HCT116 (cell line): ENCODE data around the gene GTF2H1. TPM values are rescaled to one million over a fixed set of nuclear protein-coding genes. Genes with fewer than 3 reads are reported as not detected.

ENCODE experiments used
- ATAC-seq: fragments of 200-7000 bp; cut with Tn5 transposase; 2 replicates; pipeline ENCODE4 v1.9.1; 2020; ENCODE audit warnings: mild to moderate bottlenecking, moderate library complexity
- BruUV-seq: library from RNA; stranded (reverse); fragments of 400-500 nt; replicated peaks from 2 replicates; lab custom pipeline; 2021; lab: Mats Ljungman, UMichigan
- CTCF ChIA-PET: fragments of 300-600 bp; sonication (Branson Sonifier 250); formaldehyde crosslinking; loops from one replicate; lab custom pipeline; 2021; ENCODE audit warnings: antibody characterized with exemption; lab: Charles Lee
- POLR2A ChIA-PET: fragments of 300-600, 350-600 bp; sonication (Branson Sonifier 250); formaldehyde crosslinking; loops from one replicate; lab custom pipeline; 2021; ENCODE audit warnings: antibody characterized with exemption; lab: Charles Lee
- RAD21 ChIA-PET, 2 experiments: fragments of 300-600 bp; sonication (Branson Sonifier 250); formaldehyde crosslinking; loops; one replicate each; lab custom pipeline; 2023; ENCODE audit warnings: low total read pairs in 2 of 2; ENCODE audit not compliant: uncharacterized antibody in 2 of 2, unreplicated experiment in 2 of 2, low non-redundant PET in 1 of 2; lab: Charles Lee
- DNase-seq: peaks from one replicate; pipeline ENCODE4 v3.0.0-alpha.2; 2010; ENCODE audit warnings: low read depth, low spot score
- H2AFZ ChIP-seq: fragments of 200-600 bp; shearing (Covaris generic), sonication (generic); 2 replicates; pipeline ENCODE4 v1.6.1; 2017; ENCODE audit warnings: low read depth, mixed run types, mixed read lengths, antibody characterized with exemption, low read length; ENCODE audit not compliant: poor library complexity, severe bottlenecking
- H3K27ac ChIP-seq: 2 replicates; pipeline ENCODE4 v1.5.1; 2012; ENCODE audit warnings: low read depth, low read length
- H3K27me3 ChIP-seq: fragments of 200-600 bp; sonication (generic); 2 replicates; pipeline ENCODE4 v1.6.1; 2016; ENCODE audit warnings: mixed run types, low read length, mixed read lengths; ENCODE audit not compliant: insufficient read depth
- H3K36me3 ChIP-seq, 2 experiments: fragments of 200-500 bp in 1 of 2; fragments of 200-600 bp in 1 of 2; sonication (Bioruptor generic) in 1 of 2; sonication (generic) in 1 of 2; 2 replicates each; pipeline versions ENCODE4 v1.5.1 to v1.6.1; 2014 to 2016; ENCODE audit warnings: low read length in 2 of 2, inconsistent platforms in 1 of 2, mixed read lengths in 1 of 2, mixed run types in 1 of 2; ENCODE audit not compliant: insufficient read depth in 2 of 2, control insufficient read depth in 1 of 2
- H3K4me1 ChIP-seq, 2 experiments: fragments of 200-600 bp in 1 of 2; sonication (generic) in 1 of 2; 2 replicates each; pipeline versions ENCODE4 v1.5.1 to v1.6.1; 2012 to 2017; ENCODE audit warnings: low read length in 2 of 2, inconsistent platforms in 1 of 2, mild to moderate bottlenecking in 1 of 2, mixed read lengths in 1 of 2, mixed run types in 1 of 2, moderate library complexity in 1 of 2; ENCODE audit not compliant: insufficient read depth in 2 of 2, control insufficient read depth in 1 of 2
- H3K4me2 ChIP-seq: fragments of 200-600 bp; sonication (generic); 2 replicates; pipeline ENCODE4 v1.6.1; 2017; ENCODE audit warnings: mixed run types, low read length, mixed read lengths
- H3K4me3 ChIP-seq, 2 experiments: fragments of 200-600 bp in 1 of 2; sonication (generic) in 1 of 2; replicated peaks in 1 of 2; 2 replicates each; pipeline ENCODE4 v1.5.1; 2011 to 2016; ENCODE audit warnings: low read length in 2 of 2, control low read depth in 1 of 2, low read depth in 1 of 2, mild to moderate bottlenecking in 1 of 2, mixed read lengths in 1 of 2, mixed run types in 1 of 2
- H3K79me2 ChIP-seq: fragments of 200-600 bp; sonication (generic); 2 replicates; pipeline ENCODE4 v1.6.1; 2017; ENCODE audit warnings: mild to moderate bottlenecking, mixed run types, low read length, moderate library complexity, mixed read lengths; ENCODE audit not compliant: insufficient read depth
- H3K9ac ChIP-seq: fragments of 200-600 bp; sonication (generic); 2 replicates; pipeline ENCODE4 v1.6.1; 2016; ENCODE audit warnings: low read length, mixed read lengths
- H3K9me2 ChIP-seq: fragments of 200-600 bp; sonication (generic), shearing (Covaris generic); 2 replicates; pipeline ENCODE4 v1.6.1; 2017; ENCODE audit warnings: mixed run types, mild to moderate bottlenecking, moderate library complexity; ENCODE audit not compliant: insufficient read depth
- H3K9me3 ChIP-seq, 2 experiments: fragments of 200-500 bp in 1 of 2; fragments of 200-600 bp in 1 of 2; sonication (Bioruptor generic) in 1 of 2; sonication (generic) in 1 of 2; 2 replicates each; pipeline ENCODE4 v1.6.1; 2014 to 2017; ENCODE audit warnings: low read length in 2 of 2, mixed read lengths in 2 of 2, inconsistent platforms in 1 of 2, low read depth in 1 of 2, mild to moderate bottlenecking in 1 of 2, mixed run types in 1 of 2, moderate library complexity in 1 of 2; ENCODE audit not compliant: control insufficient read depth in 1 of 2, insufficient read depth in 1 of 2
- H4K20me1 ChIP-seq: fragments of 200-600 bp; sonication (generic), shearing (Covaris generic); 2 replicates; pipeline ENCODE4 v1.6.1; 2017; ENCODE audit warnings: mixed run types, mild to moderate bottlenecking, moderate library complexity; ENCODE audit not compliant: insufficient read depth
- CEBPB ChIP-seq: IDR thresholded peaks from 2 replicates; pipeline ENCODE4 v1.6.1; 2012; ENCODE audit warnings: low read depth
- EGR1 ChIP-seq: IDR thresholded peaks from 2 replicates; pipeline ENCODE4 v1.6.1; 2012; ENCODE audit warnings: low read depth
- EZH2 ChIP-seq: fragments of 200-600 bp; sonication (generic); IDR thresholded peaks from 2 replicates; pipeline ENCODE4 v1.6.1; 2017; ENCODE audit warnings: antibody characterized with exemption, mixed run types
- JUND ChIP-seq: IDR thresholded peaks from 2 replicates; pipeline ENCODE4 v1.6.1; 2012
- MAX ChIP-seq: IDR thresholded peaks from 2 replicates; pipeline ENCODE4 v1.6.1; 2012
- POLR2A ChIP-seq: IDR thresholded peaks from 2 replicates; pipeline ENCODE4 v1.7.0; 2011; ENCODE audit warnings: borderline replicate concordance; ENCODE audit not compliant: insufficient read depth, insufficient read length; ENCODE audit errors: extremely low read depth
- POLR2AphosphoS5 ChIP-seq: IDR thresholded peaks from 2 replicates; pipeline ENCODE4 v1.6.1; 2011; ENCODE audit warnings: mild to moderate bottlenecking, low read depth, low read length, moderate library complexity
- REST ChIP-seq: IDR thresholded peaks from 2 replicates; pipeline ENCODE4 v1.6.1; 2012; ENCODE audit warnings: low read depth
- SP1 ChIP-seq: IDR thresholded peaks from 2 replicates; pipeline ENCODE4 v1.6.1; 2012; ENCODE audit warnings: low read depth
- SRF ChIP-seq: IDR thresholded peaks from 2 replicates; pipeline ENCODE4 v1.6.1; 2012; ENCODE audit warnings: low read depth
- TCF7L2 ChIP-seq: IDR thresholded peaks from 2 replicates; pipeline ENCODE4 v1.7.0; 2011; ENCODE audit warnings: borderline replicate concordance, inconsistent platforms; ENCODE audit not compliant: insufficient read depth, insufficient read length; ENCODE audit errors: extremely low read depth
- ZFX ChIP-seq: fragments of 450-650 bp; IDR thresholded peaks from 2 replicates; pipeline ENCODE4 v1.6.1; 2017
- intact Hi-C: fragments of 100-400 bp; cut with micrococcal nuclease; formaldehyde crosslinking; loops from 2 replicates; pipeline ENCODE4 v1.10.0; 2022
- total RNA-seq: library from RNA; stranded (reverse); gene quantifications from one replicate; pipeline ENCODE4 v1.2.1, GENCODE V29; 2021; ENCODE audit not compliant: unreplicated experiment

Gene GTF2H1
- total RNA-seq, 1 experiment from 2014 or later: 37.3 TPM

GRCh38 chr11:18368221-18368620, 45.9 kb downstream of the GTF2H1 start:
- Histone ChIP-seq H3K4me3 (no peak overlapping the region), H3K4me1 (no peaks in the 10 kb centered on the region), H3K9ac (no peak overlapping the region), H2AFZ (no peak overlapping the region), H3K36me3 (peaks cover 18 to 25% of the 10 kb centered on the region in 2 experiments; a peak in 3 of 4 replicates), H3K27ac (no peak overlapping the region), H3K9me2 (no peaks in the 10 kb centered on the region), H3K4me2 (no peak overlapping the region), H4K20me1 (no peaks in the 10 kb centered on the region), H3K79me2 (no peaks in the 10 kb centered on the region), H3K27me3 (no peaks in the 10 kb centered on the region), H3K9me3 (no peaks in the 10 kb centered on the region)
- ChIA-PET CTCF (no interaction called here), POLR2A (interaction anchor here (2.0 kb wide), 1 partner anchor 26 kb away, joined by 7 read pairs; the partner anchor contains the start of gene LDHA), RAD21 (no interaction called here)
- no TSS peak for BruUV-seq
- DNase-seq: no peak
- intact Hi-C loops: no loop called here
- no peak for ATAC-seq
- TF ChIP-seq EGR1 (no peak), TCF7L2 (no peak), POLR2AphosphoS5 (no peak)

DNA sequence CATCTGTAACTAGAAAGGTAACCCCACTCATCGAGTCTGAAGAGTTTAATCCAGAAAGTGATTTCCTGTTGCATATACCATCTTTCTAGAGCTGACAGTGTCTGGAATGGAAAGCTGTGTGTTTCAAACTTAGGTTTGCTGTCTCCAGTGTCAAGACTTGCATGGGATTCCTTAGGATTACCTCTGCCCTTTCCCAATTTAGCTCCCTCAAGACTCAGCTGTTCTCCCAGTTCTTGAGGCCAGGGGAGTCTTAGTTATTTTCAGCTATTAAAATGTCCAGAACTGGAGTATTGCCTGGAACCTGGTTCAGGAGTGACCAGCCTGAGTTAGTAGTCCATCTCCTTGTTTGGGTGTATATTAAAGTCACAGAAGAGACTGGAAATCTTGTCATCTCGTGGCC, 47.0 kb downstream of the GTF2H1 start:
- DNase-seq: no peak
- H3K4me1 ChIP-seq: no peaks in the 10 kb centered on the region
- H3K79me2 ChIP-seq: no peaks in the 10 kb centered on the region
- no peaks in the 10 kb centered on the region for H4K20me1 ChIP-seq
- no peaks in the 10 kb centered on the region for H3K9me3 ChIP-seq
- no peak overlapping the region for H3K4me3 ChIP-seq
- no peaks in the 10 kb centered on the region for H3K27me3 ChIP-seq
- no peak overlapping the region for H3K4me2 ChIP-seq
- H2AFZ ChIP-seq: no peak overlapping the region
- H3K36me3 ChIP-seq: peaks cover 10 to 15% of the 10 kb centered on the region in 2 experiments; a peak in 3 of 4 replicates
- intact Hi-C loops: no loop called here
- TF ChIP-seq SRF (no peak), EZH2 (no peak), MAX (no peak), CEBPB (no peak), JUND (no peak), POLR2A (no peak), EGR1 (no peak), ZFX (no peak), SP1 (no peak), TCF7L2 (no peak), REST (no peak)
- TF ChIP-seq, all 23 proteins: peak for 0
- ATAC-seq: no peak
- no TSS peak for BruUV-seq
- ChIA-PET POLR2A (no interaction called here), RAD21 (no interaction called here), CTCF (no interaction called here)
- Histone ChIP-seq H3K27ac (no peak overlapping the region), H3K9ac (no peak overlapping the region), H3K9me2 (no peaks in the 10 kb centered on the region)
